AG09319 (cell line): Measurements from ENCODE around the gene MAP4K5.

Source experiments
- DNase-seq: peaks from one replicate; pipeline ENCODE4 v3.0.0-alpha.2; 2010; ENCODE audit warnings: low read depth; ENCODE audit errors: extremely low read depth
- CTCF ChIP-seq: IDR thresholded peaks from 2 replicates; pipeline ENCODE4 v1.5.1; 2011; ENCODE audit warnings: low read depth, mild to moderate bottlenecking, inconsistent platforms, low read length, moderate library complexity

Gene MAP4K5

GRCh38 chr14:50451854-50452253 is 80.5 kb downstream of the MAP4K5 start:
- no peak for DNase-seq
- no peak for TF ChIP-seq CTCF

- DNase-seq: no peak
- no peak for TF ChIP-seq CTCF
Measured at GRCh38 chr14:50447461-50447860, 84.9 kb downstream of the MAP4K5 start.

DNA sequence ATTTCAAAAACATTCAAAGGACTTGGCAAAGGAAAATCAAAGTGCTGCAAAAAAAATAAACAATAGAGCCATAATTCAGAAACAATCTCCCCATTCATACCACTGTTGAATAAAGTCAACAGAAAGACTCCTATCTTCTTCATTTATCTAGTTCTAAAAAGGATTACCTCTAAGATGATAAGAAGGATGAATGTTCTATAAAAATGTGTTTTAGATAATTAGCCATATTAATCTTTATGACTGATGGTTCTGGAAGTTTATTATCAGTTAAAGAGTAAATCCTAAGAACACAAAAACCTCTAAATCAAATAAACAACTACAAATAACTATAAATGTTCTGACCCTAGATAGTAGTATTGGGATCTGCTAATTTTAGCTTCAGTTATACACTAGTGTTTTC is 97.8 kb downstream of the MAP4K5 start:
- no peak for DNase-seq
- no peak for TF ChIP-seq CTCF

DNA sequence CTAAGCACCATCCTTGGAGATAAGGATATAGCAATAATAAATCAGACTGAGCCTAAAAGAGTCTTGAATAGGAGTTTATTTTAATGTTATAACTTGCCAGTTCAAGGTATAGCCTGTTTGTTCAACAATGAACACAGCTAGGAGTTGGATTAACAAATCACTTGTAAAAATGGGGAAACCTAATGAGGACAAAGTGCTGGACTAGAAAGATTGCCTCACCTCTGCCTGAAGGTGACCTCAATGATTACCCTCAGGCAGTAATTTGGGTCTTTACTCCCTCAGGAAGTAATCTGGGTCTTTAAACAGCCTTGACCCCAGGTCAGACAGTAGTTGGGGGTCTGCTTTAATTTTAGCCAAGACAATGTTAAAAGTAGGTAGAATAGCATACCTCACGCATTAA is 100.2 kb downstream of the MAP4K5 start:
- no peak for TF ChIP-seq CTCF
- DNase-seq: no peak

DNA sequence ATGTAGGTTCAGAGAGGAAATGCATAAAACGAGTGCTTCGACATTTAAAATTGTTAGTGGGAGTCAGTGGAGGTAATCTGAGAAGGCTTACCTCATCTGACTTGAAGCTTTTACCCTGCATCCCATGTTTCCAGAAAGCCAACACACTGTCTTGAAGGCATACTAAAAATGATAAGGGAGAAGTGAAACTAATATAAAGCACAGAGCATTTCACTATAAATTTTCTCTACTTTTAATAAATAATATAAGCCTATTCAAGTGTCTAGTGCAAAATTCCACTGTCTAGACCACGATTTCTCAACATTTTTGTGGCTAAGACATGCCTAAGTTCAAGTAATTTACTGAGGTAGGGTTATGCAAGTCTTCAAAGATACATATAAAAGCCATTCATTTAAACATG is 106.6 kb downstream of the MAP4K5 start:
- no peak for DNase-seq
- no peak for TF ChIP-seq CTCF

DNA sequence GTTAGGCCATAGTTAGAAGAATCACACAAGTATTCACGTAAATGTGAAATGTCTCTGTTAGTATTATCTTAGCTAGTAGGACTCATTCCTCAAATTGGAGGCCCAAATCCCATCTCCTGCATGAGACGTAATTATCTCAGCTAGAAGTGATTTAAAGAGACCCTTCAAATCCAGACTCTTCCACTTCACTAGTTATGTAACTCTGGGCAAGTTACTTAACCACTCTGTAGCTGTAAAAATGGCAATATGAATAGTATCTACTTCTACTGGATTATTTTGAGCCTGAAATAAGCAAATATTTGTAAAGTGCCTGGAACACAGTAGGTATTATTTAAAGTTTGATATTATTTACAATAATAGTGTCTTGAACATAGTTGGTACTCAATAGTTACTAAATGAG is 107.3 kb downstream of the MAP4K5 start:
- TF ChIP-seq CTCF: no peak
- DNase-seq: no peak

- TF ChIP-seq CTCF: no peak
- DNase-seq: no peak
Measured at GRCh38 chr14:50423529-50423928, 108.8 kb downstream of the MAP4K5 start.
